ENCODE results near the gene RHCE.
"Not testable (repeated sequence)": the region's sequence is repeated elsewhere in the genome, so short reads cannot be mapped to it uniquely, and the experiment has no call there.

The RHCE gene

DNA sequence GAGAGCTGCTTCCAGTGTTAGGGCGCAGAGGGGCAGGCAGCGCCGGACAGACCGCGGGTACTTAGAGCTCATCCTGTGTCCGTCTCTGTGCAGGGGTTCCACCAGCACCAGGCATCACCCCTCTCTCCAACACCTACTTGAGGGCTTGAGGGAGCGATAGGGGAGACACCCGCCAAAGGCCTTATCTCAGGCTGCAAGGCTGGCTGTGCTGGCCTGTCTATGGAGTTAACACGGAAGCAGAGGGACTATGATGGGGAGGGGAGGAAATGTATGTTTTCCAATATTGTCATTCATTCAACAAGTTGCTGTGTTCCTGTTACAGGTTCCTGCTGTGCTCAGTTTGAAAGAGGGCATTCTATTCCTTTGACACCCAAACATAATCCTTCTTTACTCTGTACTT is at the start of gene RHCE:
RHCE (minus strand) TSS at position 111 of the 400 bp plus-strand sequence; CDS start at position 72, 39 bp downstream.
- DNase-seq (ENCODE audit: low read depth in 3 of 3, low spot score in 1 of 3) = not testable (repeated sequence)

DNA sequence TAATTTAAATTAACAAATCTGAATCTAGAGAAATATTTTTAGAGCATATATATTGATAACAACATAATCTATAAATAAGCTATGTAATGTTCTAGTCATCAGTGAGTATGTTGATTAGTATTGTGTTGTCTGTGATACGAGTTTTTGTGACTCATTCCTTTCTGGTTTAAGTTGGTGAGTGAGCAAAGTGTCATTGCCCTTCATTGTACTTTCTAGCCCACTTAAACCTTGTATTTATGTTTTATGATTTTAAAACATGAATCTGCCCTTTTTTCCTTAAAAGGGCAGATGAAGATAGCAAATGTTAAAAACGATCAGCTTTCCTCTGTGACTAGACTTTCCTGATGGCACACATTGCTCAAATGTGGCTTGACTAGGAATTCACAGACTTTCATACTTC is 48.6 kb upstream of the RHCE start:
- no peak for DNase-seq (ENCODE audit: low read depth in 3 of 3, low spot score in 1 of 3)

- no peak for DNase-seq (ENCODE audit: low read depth in 3 of 3, low spot score in 1 of 3)
These were observed 47.4 kb upstream of the RHCE start for GRCh38 chr1:25468033-25468432.

GRCh38 chr1:25467616-25468015 is 47.0 kb upstream of the RHCE start:
- DNase-seq (ENCODE audit: low read depth in 3 of 3, low spot score in 1 of 3) = no peak

- DNase-seq (ENCODE audit: low read depth in 3 of 3, low spot score in 1 of 3) = no peak
These were observed 46.6 kb upstream of the RHCE start for GRCh38 chr1:25467193-25467592.

- DNase-seq (ENCODE audit: low read depth in 3 of 3, low spot score in 1 of 3) = no peak
These were observed 42.1 kb upstream of the RHCE start for GRCh38 chr1:25462732-25463131.

DNA sequence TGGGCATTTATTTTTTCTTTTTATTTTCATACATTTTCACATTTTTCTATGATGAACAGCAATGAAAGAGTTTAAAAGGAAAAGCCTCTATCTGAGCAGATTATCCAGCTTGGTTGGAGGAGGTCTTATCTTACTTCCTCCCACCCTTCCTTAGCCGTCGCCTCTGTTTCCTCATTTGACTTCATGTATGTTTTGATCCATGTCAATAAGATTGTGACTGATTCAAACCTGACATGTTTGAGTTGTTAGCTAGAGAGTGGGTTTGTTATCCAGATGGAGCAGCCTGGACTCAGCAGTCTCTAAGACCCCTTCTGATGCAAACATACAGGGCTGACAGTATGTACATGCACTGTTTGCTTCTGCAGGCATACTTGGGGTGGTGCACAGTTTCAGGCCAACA is 41.2 kb upstream of the RHCE start:
- DNase-seq (ENCODE audit: low read depth in 3 of 3, low spot score in 1 of 3) = no peak

GRCh38 chr1:25460816-25461215 is 40.2 kb upstream of the RHCE start:
- DNase-seq (ENCODE audit: low read depth in 3 of 3, low spot score in 1 of 3) = not testable (repeated sequence)

GRCh38 chr1:25460020-25460419 is 39.4 kb upstream of the RHCE start:
- DNase-seq (ENCODE audit: low read depth in 3 of 3, low spot score in 1 of 3) = no peak

DNA sequence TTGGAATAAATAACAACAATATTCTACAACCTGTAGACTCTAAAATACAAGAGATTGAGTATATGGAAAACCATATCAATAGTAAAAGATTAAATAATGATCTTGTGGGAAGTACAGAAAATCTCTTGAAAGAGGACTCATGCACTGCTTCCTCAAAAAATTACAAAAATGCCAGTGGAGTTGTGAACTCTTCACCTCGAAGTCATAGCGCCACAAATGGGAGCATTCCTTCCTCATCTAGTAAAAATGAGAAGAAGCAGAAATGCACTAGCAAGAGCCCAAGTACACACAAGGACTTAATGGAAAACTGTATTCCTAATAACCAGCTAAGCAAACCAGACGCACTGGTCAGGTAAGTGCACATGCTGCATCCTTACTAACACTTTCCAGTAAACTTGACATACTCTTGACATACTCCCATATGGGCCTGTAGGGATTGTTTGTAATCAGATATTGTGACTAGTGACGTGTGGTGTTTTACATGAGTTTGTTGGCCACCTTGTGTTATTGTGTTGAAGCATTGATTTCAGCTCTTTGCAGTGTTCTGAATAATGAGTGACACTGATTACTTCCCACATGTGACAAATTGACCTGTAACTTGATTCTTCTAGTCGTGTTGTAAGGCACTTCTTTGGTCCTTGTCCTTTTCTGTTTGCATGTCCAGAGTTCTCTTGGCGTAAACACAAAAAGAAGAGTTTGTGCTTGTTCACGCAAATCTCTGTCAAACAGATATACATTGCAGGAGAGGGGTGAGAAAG is 38.1 kb upstream of the RHCE start:
- DNase-seq (ENCODE audit: low read depth in 3 of 3, low spot score in 1 of 3) = no peak

DNA sequence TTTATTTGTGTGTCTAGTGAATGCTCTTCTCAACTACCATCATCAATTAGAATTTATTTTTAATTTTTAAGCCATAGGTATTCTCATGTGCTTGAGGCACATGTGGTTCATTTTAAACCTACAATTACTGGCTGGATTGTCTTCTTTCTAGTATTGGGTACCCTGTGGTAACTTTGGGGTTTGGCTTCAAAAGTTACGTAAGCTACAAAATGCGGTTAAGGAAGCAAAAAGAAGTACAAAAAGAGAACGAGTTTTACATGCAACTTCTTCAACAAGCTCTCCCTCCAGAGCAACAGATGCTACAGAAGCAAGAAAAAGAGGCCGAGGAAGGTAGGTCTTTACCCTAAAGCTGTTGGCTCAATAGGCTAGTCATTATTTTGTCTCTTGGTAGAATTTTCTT is 35.9 kb upstream of the RHCE start:
- no peak for DNase-seq (ENCODE audit: low read depth in 3 of 3, low spot score in 1 of 3)

GRCh38 chr1:25451908-25452307 is 31.3 kb upstream of the RHCE start:
- no peak for DNase-seq (ENCODE audit: low read depth in 3 of 3, low spot score in 1 of 3)

DNA sequence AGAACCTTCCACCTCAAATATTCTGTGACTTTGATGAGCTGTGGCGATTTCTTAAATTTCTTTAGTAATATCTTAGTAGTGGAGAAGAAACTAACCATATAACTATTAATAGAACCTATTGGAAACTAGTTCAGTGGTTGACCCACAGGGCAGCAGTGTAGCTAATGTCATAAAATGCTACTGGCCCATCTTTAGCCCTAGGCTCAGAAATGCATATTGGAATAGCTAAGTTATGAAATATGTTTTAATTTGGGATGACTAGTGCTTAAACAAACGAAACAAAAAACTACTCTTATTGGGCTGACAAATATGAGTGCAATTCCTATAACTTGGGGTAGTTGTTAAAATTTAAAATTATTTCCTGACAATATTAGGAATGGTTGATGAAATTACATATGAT is 30.3 kb upstream of the RHCE start:
- DNase-seq (ENCODE audit: low read depth in 3 of 3, low spot score in 1 of 3) = no peak

GRCh38 chr1:25447547-25447946 is 26.9 kb upstream of the RHCE start:
- DNase-seq (ENCODE audit: low read depth in 3 of 3, low spot score in 1 of 3) = no peak

DNA sequence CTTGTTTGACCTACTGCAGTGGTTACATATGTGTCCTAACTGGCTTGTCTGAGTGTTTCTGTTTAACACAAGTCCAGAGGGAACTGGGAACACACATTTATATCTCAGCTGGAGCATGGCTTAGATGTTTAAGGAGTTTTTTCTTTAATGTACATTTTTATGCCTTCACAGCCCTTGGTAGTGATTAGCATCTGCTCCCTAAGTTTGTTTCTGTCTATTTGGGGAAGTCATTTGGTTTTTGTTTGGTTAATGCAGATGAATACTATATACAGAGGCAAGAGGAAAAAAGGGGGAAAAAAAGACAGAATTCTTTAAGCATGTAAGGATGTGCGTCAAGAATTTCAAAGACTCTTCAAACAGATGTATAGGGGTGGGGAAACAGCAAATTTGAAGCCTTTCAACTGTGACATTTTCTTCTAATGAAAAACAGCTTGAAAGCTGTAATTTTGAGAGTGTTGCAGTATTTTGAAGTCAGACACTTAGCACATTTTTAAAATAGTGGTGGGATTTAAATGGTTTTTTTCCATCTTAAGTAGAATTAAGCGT is 25.4 kb upstream of the RHCE start:
- DNase-seq (ENCODE audit: low read depth in 3 of 3, low spot score in 1 of 3) = no peak

DNA sequence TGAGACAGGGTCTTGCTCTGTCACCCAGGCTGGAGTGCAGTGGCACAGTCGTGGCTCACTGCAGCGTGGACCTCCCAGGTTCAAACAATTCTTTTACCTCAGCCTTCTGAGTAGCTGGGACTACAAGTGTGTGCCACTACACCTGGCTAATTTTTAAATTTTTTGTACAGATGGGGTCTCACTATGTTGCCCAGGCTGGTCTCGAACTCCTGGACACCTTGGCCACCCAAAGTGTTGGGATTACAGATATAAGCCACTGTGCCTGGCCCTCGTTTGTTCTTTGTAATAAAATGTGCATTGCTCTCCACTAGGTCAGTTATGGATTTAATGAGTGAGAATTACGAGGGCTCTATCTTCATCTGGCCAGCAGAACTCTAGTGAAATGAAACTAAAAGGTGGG is 24.0 kb upstream of the RHCE start:
- DNase-seq (ENCODE audit: low read depth in 3 of 3, low spot score in 1 of 3) = not testable (repeated sequence)

DNA sequence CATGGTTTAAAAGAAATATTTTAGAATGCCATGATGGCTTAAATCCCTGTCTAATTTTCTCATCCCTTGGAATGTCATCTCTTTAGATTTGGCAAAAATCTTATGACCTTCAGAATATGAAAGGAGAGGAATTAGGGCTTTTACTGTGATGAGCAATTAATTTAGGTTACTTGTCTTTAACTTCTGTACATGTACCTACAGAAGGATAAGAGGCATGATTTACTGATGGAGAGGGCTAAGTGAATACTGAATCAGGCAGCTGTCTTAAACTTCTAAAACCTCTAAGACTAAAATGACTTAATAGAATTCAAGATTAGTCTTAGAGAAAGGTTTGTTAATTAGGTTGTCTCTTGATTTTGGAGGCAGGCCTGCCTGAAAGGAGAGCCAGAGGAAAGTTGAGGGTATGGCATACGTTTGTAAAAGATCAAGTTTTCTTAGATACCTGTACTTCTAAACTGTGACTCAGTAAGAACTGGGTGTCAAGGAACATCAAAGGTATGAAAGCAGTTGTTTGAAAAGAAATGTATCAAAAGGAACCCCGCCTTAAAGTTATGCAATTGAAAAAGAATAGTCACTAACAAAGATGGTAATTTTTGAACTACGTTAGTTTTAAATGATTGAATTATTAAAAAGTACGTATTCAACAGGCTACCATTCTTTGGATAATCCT is 22.5 kb upstream of the RHCE start:
- no peak for DNase-seq (ENCODE audit: low read depth in 3 of 3, low spot score in 1 of 3)

DNA sequence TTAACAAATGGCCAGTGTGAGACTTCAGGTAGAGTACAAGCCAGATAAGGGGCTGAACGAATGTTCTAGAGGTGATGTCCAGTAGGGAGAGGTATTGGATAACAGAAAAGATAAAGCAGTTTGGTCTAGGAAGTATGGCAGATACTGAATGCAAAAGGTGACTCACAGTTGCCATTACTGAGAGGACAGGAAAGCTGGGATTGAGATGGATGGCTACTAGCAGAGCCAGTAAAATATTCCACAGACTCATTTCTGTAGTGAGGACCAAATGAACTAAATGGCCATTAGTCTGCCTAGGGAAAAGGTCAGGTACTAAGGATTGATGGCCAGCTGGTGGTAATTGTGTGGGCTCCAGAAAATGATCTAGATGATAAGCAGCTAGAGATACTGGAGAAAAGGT is 21.6 kb upstream of the RHCE start:
- DNase-seq (ENCODE audit: low read depth in 3 of 3, low spot score in 1 of 3) = no peak

GRCh38 chr1:25439287-25439686 is 18.7 kb upstream of the RHCE start:
- no peak for DNase-seq (ENCODE audit: low read depth in 3 of 3, low spot score in 1 of 3)

DNA sequence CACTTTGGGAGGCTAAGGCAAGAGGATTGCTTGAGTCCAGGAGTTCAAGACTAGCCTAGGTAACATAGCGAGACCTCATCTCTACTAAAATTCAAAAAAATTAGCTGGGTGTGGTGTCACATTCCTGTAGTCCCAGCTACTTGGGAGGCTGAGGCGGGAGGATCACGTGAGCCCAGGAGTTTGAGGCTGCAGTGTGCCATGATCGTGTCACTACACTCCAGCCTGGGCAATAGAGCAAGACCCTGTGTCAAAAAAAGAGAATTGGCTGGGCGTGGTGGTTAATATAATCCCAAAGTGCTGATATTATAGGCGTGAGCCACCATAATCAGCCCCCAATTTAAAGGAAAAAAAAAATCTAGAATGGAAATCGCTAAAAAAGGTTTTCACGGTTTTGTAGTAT is 17.0 kb upstream of the RHCE start:
- DNase-seq (ENCODE audit: low read depth in 3 of 3, low spot score in 1 of 3) = no peak

DNA sequence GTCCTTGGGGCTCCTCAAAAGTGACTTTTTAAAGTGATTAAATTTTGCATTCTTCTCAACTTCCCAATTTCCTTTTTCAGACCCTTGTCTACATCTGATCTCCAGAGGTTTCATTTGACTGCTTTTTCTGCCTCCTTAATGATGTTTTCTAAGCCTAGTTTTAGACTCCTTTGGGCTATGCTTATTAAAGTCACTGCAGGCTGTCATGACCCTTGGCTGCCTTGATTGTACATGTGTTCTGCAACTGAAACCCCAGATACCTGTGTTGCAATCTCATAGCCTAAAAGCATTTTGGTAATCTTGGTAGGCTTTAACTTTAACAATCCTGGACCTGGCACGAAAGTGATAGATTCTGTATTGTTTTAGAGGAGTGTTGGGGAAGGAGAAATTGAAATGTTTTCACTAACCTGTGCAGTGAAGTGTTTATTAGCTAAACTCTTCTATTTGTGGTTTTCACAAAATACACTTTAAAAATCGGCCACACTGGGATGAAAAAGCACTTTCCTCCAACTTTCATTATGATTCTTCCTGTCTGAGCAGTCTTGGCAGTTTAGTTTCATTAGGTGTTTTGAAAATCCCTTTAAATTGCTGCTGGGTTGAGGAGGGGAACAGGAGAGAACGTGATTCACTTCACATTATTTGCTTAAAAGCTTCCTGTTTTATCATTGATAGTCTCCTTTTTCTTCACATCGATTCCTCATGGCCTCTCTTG is 14.9 kb upstream of the RHCE start:
- DNase-seq (ENCODE audit: low read depth in 3 of 3, low spot score in 1 of 3) = no peak

Measured in stimulated activated CD4-positive, alpha-beta T cell treated with anti-CD3 and anti-CD28 coated beads, TNF-alpha, amount 100 ng/mL, for 1 hour (primary cell).